Tibial nerve (tissue), 4 donors: Measurements from ENCODE around the gene SHC2. TPM values are rescaled to one million over a fixed set of nuclear protein-coding genes. Genes with fewer than 3 reads are reported as not detected.

Experiments used
- DNase-seq, 2 donors: peaks; one replicate each; pipeline ENCODE4 v3.0.0-alpha.2; 2019; ENCODE audit warnings: low spot score in 2 of 2
- H3K27ac ChIP-seq, 4 donors: fragments of 200-600 bp; sonication (generic) in 3 of 4; one replicate each; pipeline ENCODE4 v1.5.1; 2017 to 2019; ENCODE audit warnings: mild to moderate bottlenecking in 1 of 4
- H3K27me3 ChIP-seq, 2 donors: fragments of 200-600 bp; sonication (generic) in 1 of 2; one replicate each; pipeline versions ENCODE4 v1.5.1 to v1.6.0; 2017 to 2019
- H3K36me3 ChIP-seq, 3 donors: fragments of 200-600 bp; sonication (generic); one replicate each; pipeline ENCODE4 v1.5.1; 2018 to 2019
- H3K4me1 ChIP-seq, 4 donors: fragments of 200-600 bp; sonication (generic) in 3 of 4; one replicate each; pipeline ENCODE4 v1.5.1; 2017 to 2019
- H3K4me3 ChIP-seq, 4 donors: fragments of 200-600 bp; sonication (generic) in 3 of 4; one replicate each; pipeline ENCODE4 v1.5.1; 2017 to 2019; ENCODE audit warnings: mild to moderate bottlenecking in 1 of 4, moderate library complexity in 1 of 4
- H3K9me3 ChIP-seq, 4 donors: fragments of 200-600 bp; sonication (generic) in 3 of 4; one replicate each; pipeline ENCODE4 v1.5.1; 2017 to 2019
- EP300 ChIP-seq, 2 donors: sonication (generic); formaldehyde crosslinking; IDR thresholded peaks; one replicate each; pipeline ENCODE4 v1.6.1; 2017; ENCODE audit warnings: antibody characterized with exemption in 2 of 2, mild to moderate bottlenecking in 1 of 2
- POLR2A ChIP-seq, 2 donors: fragments of 450-650 bp; IDR thresholded peaks; one replicate each; pipeline ENCODE4 v1.6.1; 2017; ENCODE audit warnings: antibody characterized with exemption in 2 of 2, mild to moderate bottlenecking in 2 of 2, moderate library complexity in 2 of 2
- WGBS, 2 donors: methylation state at CpG; one replicate each; pipeline ENCODE4 v1.1.5; 2018; 5-methylcytosine and 5-hydroxymethylcytosine counted together
- total RNA-seq, 4 donors: library from RNA; depleted of rRNA; stranded (reverse); fragments of >200 nt; gene quantifications; one replicate each; pipeline ENCODE4 v1.1.0, GENCODE V29; 2016
- TF ChIP-seq, protein P1 (sequence below), 5 experiments: fragments of 200-600 bp in 3 of 5; fragments of 450-650 bp in 2 of 5; sonication (generic) in 3 of 5; IDR thresholded peaks; one replicate each; pipeline ENCODE4 v1.5.1; 2016 to 2019; ENCODE audit warnings: antibody characterized with exemption in 5 of 5, mild to moderate bottlenecking in 3 of 5, moderate library complexity in 2 of 5

SHC2 gene
- total RNA-seq, 4 donors from 2014 or later: 13.5 to 41.1 (median 22.9) TPM

GRCh38 chr19:410243-410781, 50.5 kb downstream of the SHC2 start:
- no peak for DNase-seq
- Histone ChIP-seq H3K27me3 (peaks cover 0 to 69% of the 10 kb centered on the region in 2 donors), H3K36me3 (no peaks in the 10 kb centered on the region), H3K4me1 (peaks cover 0 to 25% (median 12%) of the 10 kb centered on the region in 4 donors), H3K4me3 (no peak overlapping the region), H3K27ac (no peak overlapping the region), H3K9me3 (no peaks in the 10 kb centered on the region)
- WGBS, 2 donors: 59 to 67% methylated on average over 20 to 21 of the region's 21 CpGs
- TF ChIP-seq POLR2A (IDR thresholded peaks at IDR 0.05): no peak
- TF ChIP-seq, protein P1, sequence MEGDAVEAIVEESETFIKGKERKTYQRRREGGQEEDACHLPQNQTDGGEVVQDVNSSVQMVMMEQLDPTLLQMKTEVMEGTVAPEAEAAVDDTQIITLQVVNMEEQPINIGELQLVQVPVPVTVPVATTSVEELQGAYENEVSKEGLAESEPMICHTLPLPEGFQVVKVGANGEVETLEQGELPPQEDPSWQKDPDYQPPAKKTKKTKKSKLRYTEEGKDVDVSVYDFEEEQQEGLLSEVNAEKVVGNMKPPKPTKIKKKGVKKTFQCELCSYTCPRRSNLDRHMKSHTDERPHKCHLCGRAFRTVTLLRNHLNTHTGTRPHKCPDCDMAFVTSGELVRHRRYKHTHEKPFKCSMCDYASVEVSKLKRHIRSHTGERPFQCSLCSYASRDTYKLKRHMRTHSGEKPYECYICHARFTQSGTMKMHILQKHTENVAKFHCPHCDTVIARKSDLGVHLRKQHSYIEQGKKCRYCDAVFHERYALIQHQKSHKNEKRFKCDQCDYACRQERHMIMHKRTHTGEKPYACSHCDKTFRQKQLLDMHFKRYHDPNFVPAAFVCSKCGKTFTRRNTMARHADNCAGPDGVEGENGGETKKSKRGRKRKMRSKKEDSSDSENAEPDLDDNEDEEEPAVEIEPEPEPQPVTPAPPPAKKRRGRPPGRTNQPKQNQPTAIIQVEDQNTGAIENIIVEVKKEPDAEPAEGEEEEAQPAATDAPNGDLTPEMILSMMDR (IDR thresholded peaks at IDR 0.05): no peak
- no peak for TF ChIP-seq EP300 (IDR thresholded peaks at IDR 0.05)

DNA sequence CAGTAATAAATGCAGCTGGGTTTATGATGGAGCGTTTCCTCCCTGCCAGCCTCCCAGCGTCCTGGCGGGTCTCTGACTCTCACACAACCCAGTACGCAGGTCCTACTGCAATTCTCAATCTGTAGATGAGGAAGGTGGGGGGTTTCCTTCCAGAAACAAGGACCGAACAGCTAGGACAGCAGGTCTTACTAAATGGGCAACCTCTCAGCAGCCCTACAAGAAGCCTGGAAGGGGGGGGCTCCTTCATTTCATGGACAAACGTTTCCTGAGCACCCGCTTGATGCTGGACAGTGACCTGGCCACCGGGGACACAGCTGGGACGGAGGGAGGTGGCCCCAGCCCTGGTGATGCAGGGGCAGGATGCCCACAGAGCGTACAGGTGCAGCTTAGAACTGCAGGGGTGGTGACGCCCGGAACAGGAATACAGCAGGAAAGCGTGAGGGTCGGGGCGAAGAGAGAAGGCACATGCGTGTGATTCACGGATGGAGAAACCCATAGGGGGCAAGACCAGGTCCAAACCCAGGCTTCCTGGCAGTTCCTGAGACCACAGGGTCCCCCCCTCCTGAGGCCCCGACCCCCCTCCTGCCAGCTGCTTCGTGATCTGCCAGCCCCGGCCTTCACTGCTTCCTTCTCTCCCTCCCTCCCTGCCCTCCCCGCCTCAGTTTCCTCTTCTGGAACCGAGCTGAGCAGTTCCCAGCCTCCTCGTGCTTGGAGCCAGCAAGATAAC, 51.2 kb downstream of the SHC2 start:
- 4 to 7% methylated on average over 22 to 23 of the region's 23 CpGs for WGBS, 2 donors
- TF ChIP-seq, protein P1 (IDR thresholded peaks at IDR 0.05): no peak
- TF ChIP-seq EP300 (IDR thresholded peaks at IDR 0.05) (no peak), POLR2A (IDR thresholded peaks at IDR 0.05) (no peak)
- H3K4me1 ChIP-seq: peaks cover 0 to 25% (median 12%) of the 10 kb centered on the region in 4 donors
- H3K36me3 ChIP-seq: no peaks in the 10 kb centered on the region
- H3K4me3 ChIP-seq: peak overlapping the region; percentile 1 to 48 (median 34)
- no peaks in the 10 kb centered on the region for H3K9me3 ChIP-seq
- H3K27ac ChIP-seq: no peak overlapping the region
- peak in 1 of 2 donors; percentile 8 for DNase-seq
- peaks cover 0 to 72% of the 10 kb centered on the region in 2 donors for H3K27me3 ChIP-seq

GRCh38 chr19:408902-409515, 51.8 kb downstream of the SHC2 start, which contains the start of gene C2CD4C:
Gene C2CD4C (minus strand): TSS chr19:409147. CDS start chr19:408361, 786 bp downstream.
- no peaks in the 10 kb centered on the region for H3K36me3 ChIP-seq
- peak within 1 kb of the TSS; percentile 1 to 48 (median 35) for H3K4me3 ChIP-seq
- TF ChIP-seq EP300 (IDR thresholded peaks at IDR 0.05): no peak
- TF ChIP-seq POLR2A (IDR thresholded peaks at IDR 0.05): no peak
- TF ChIP-seq, protein P1 (IDR thresholded peaks at IDR 0.05): no peak
- peak in 1 of 2 donors; percentile 10 for DNase-seq
- H3K27ac ChIP-seq: no peak within 1 kb of the TSS
- H3K4me1 ChIP-seq: peaks cover 0 to 25% (median 12%) of the 10 kb centered on the region in 4 donors
- no peaks in the 10 kb centered on the region for H3K9me3 ChIP-seq
- peaks cover 0 to 72% of the 10 kb centered on the region in 2 donors for H3K27me3 ChIP-seq
- WGBS, 2 donors: 1 to 5% methylated on average over 4 to 26 of the region's 80 CpGs

DNA sequence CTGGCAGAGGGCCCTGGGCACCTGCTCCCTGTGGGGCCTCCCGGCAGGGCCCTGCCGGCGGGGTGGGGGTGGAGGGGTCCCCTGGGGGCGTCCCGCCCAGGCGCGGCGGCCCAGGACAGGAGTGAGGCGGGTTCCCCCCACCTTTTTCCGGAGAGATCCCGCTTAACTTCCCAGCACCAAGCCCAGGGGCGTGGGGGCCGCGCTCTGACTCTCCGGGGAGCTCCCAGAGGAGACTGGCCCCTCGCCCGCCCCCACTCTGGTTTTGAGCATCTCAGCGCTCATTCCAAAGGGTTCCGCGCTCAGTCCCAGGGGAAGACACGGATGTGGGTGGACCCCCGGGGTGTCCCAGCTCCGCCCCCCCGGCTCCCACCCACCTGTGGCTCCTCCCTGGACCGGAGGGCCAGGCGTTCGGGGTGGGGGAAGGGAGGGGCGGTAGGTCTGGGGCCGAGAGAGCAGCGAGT, 52.4 kb downstream of the SHC2 start:
- peaks cover 0 to 25% (median 12%) of the 10 kb centered on the region in 4 donors for H3K4me1 ChIP-seq
- peak overlapping the region in 3 of 4 donors; percentile 25 to 48 (median 45) for H3K4me3 ChIP-seq
- peaks cover 0 to 76% of the 10 kb centered on the region in 2 donors for H3K27me3 ChIP-seq
- no peaks in the 10 kb centered on the region for H3K36me3 ChIP-seq
- TF ChIP-seq, protein P1 (IDR thresholded peaks at IDR 0.05): no peak
- TF ChIP-seq POLR2A (IDR thresholded peaks at IDR 0.05) (no peak), EP300 (IDR thresholded peaks at IDR 0.05) (no peak)
- H3K27ac ChIP-seq: no peak overlapping the region
- peak in 1 of 2 donors; percentile 6 for DNase-seq
- no peaks in the 10 kb centered on the region for H3K9me3 ChIP-seq
- WGBS, 2 donors: 0 to 5% methylated on average over 11 to 18 of the region's 30 CpGs
